H9 (cell line): ENCODE data around the gene NKD1. TPM values are rescaled to one million over a fixed set of nuclear protein-coding genes. Genes with fewer than 3 reads are reported as not detected.

Source experiments
- DNase-seq: peaks from one replicate; pipeline ENCODE4 v3.0.0-alpha.2; 2017
- H2AFZ ChIP-seq: one replicate; pipeline ENCODE4 v1.6.1; 2013; ENCODE audit warnings: mild to moderate bottlenecking, low read length, control low read depth, moderate library complexity
- H2AK5ac ChIP-seq: 2 replicates; pipeline ENCODE4 v1.6.1; 2013; ENCODE audit warnings: low read length, control low read depth, mixed read lengths; ENCODE audit not compliant: insufficient read length
- H2BK120ac ChIP-seq: one replicate; pipeline ENCODE4 v1.6.1; 2013; ENCODE audit warnings: low read depth, mild to moderate bottlenecking, low read length, control low read depth, inconsistent platforms; ENCODE audit not compliant: poor library complexity, severe bottlenecking
- H2BK12ac ChIP-seq: 2 replicates; pipeline ENCODE4 v1.6.1; 2013; ENCODE audit warnings: low read length, control low read depth, mixed read lengths, low read depth; ENCODE audit not compliant: insufficient read length
- H2BK15ac ChIP-seq: 2 replicates; pipeline ENCODE4 v1.6.1; 2013; ENCODE audit warnings: low read depth, low read length, control low read depth
- H2BK20ac ChIP-seq: one replicate; pipeline ENCODE4 v1.6.1; 2013; ENCODE audit warnings: low read depth, mild to moderate bottlenecking, low read length, control low read depth, inconsistent platforms; ENCODE audit not compliant: poor library complexity, severe bottlenecking
- H2BK5ac ChIP-seq: 2 replicates; pipeline ENCODE4 v1.6.1; 2013; ENCODE audit warnings: low read length, control low read depth, mixed read lengths; ENCODE audit not compliant: insufficient read length
- H3K14ac ChIP-seq: 2 replicates; pipeline ENCODE4 v1.6.1; 2013; ENCODE audit warnings: low read length, control low read depth; ENCODE audit not compliant: insufficient read depth
- H3K18ac ChIP-seq: 2 replicates; pipeline ENCODE4 v1.6.1; 2013; ENCODE audit warnings: low read depth, mild to moderate bottlenecking, mixed read lengths, low read length, control low read depth; ENCODE audit not compliant: insufficient read length
- H3K23ac ChIP-seq: 2 replicates; pipeline ENCODE4 v1.6.1; 2013; ENCODE audit warnings: low read length, control low read depth, mixed read lengths, low read depth; ENCODE audit not compliant: insufficient read length
- H3K23me2 ChIP-seq: 2 replicates; pipeline ENCODE4 v1.6.1; 2013; ENCODE audit warnings: low read depth, mild to moderate bottlenecking, mixed read lengths, low read length, control low read depth; ENCODE audit not compliant: insufficient read length, poor library complexity, severe bottlenecking
- H3K27ac ChIP-seq: 2 replicates; pipeline ENCODE4 v1.5.1; 2013; ENCODE audit warnings: low read length, control low read depth, mixed read lengths, low read depth; ENCODE audit not compliant: insufficient read length
- H3K27me3 ChIP-seq: 2 replicates; pipeline ENCODE4 v1.6.1; 2013; ENCODE audit warnings: low read length, control low read depth, inconsistent platforms; ENCODE audit not compliant: insufficient read depth
- H3K4ac ChIP-seq: 2 replicates; pipeline ENCODE4 v1.6.1; 2013; ENCODE audit warnings: low read depth, mild to moderate bottlenecking, control low read depth, inconsistent platforms, low read length, moderate library complexity
- H3K4me1 ChIP-seq: 2 replicates; pipeline ENCODE4 v1.6.1; 2013; ENCODE audit warnings: low read length, control low read depth, inconsistent platforms; ENCODE audit not compliant: insufficient read depth
- H3K4me2 ChIP-seq: 2 replicates; pipeline ENCODE4 v1.6.1; 2013; ENCODE audit warnings: low read length, control low read depth, mixed read lengths; ENCODE audit not compliant: insufficient read length, insufficient read depth
- H3K56ac ChIP-seq: 2 replicates; pipeline ENCODE4 v1.6.1; 2013; ENCODE audit warnings: low read depth, mild to moderate bottlenecking, mixed read lengths, low read length, control low read depth; ENCODE audit not compliant: insufficient read length
- H3K79me1 ChIP-seq: 2 replicates; pipeline ENCODE4 v1.6.1; 2013; ENCODE audit warnings: low read depth, mild to moderate bottlenecking, moderate library complexity, low read length, control low read depth, inconsistent platforms; ENCODE audit not compliant: insufficient read depth, poor library complexity, severe bottlenecking
- H3K79me2 ChIP-seq: 2 replicates; pipeline ENCODE4 v1.6.1; 2013; ENCODE audit warnings: low read length, control low read depth, inconsistent platforms; ENCODE audit not compliant: insufficient read depth
- H3K9ac ChIP-seq: 2 replicates; pipeline ENCODE4 v1.6.1; 2013; ENCODE audit warnings: low read length, control low read depth, mixed read lengths; ENCODE audit not compliant: insufficient read length; ENCODE audit errors: extremely low read depth
- H3K9me3 ChIP-seq: one replicate; pipeline ENCODE4 v1.6.1; 2013; ENCODE audit warnings: low read depth, low read length, inconsistent platforms; ENCODE audit not compliant: control insufficient read depth
- H3T11ph ChIP-seq: one replicate; pipeline ENCODE4 v1.6.1; 2013; ENCODE audit warnings: mild to moderate bottlenecking, low read length, control low read depth, inconsistent platforms
- H4K20me1 ChIP-seq: one replicate; pipeline ENCODE4 v1.6.1; 2013; ENCODE audit not compliant: control insufficient read depth, insufficient read length, insufficient read depth
- H4K5ac ChIP-seq: 2 replicates; pipeline ENCODE4 v1.6.1; 2013; ENCODE audit warnings: low read depth, mild to moderate bottlenecking, mixed read lengths, low read length, control low read depth; ENCODE audit not compliant: insufficient read length
- H4K8ac ChIP-seq: replicated peaks from 2 replicates; pipeline ENCODE4 v1.6.1; 2013; ENCODE audit warnings: low read length, control low read depth, mixed read lengths, low read depth; ENCODE audit not compliant: insufficient read length
- H4K91ac ChIP-seq: 2 replicates; pipeline ENCODE4 v1.6.1; 2013; ENCODE audit warnings: low read depth, mild to moderate bottlenecking, moderate library complexity, mixed read lengths, low read length, control low read depth; ENCODE audit not compliant: insufficient read length
- H3K27ac Mint-ChIP-seq, 3 experiments: 2 replicates in 2 of 3; 3 replicates in 1 of 3; pipeline ENCODE4 v1.8.0; 2020 to 2021; ENCODE audit warnings: mixed read lengths in 3 of 3, mild to moderate bottlenecking in 1 of 3, moderate library complexity in 1 of 3
- H3K27me3 Mint-ChIP-seq: 2 replicates; pipeline ENCODE4 v1.8.0; 2021; ENCODE audit warnings: low read depth, mild to moderate bottlenecking, moderate library complexity, mixed read lengths
- H3K36me3 Mint-ChIP-seq, 3 experiments: 2 replicates in 2 of 3; 3 replicates in 1 of 3; pipeline ENCODE4 v1.8.0; 2020 to 2021; ENCODE audit warnings: low read depth in 3 of 3, mixed read lengths in 3 of 3; ENCODE audit not compliant: insufficient read depth in 1 of 3
- H3K4me1 Mint-ChIP-seq, 2 experiments: 2 replicates each; pipeline ENCODE4 v1.8.0; 2020; ENCODE audit warnings: mixed read lengths in 2 of 2
- H3K4me3 Mint-ChIP-seq, 2 experiments: 2 replicates in 1 of 2; 3 replicates in 1 of 2; pipeline ENCODE4 v1.8.0; 2020 to 2021; ENCODE audit warnings: mild to moderate bottlenecking in 2 of 2, mixed read lengths in 2 of 2, moderate library complexity in 1 of 2
- H3K9me3 Mint-ChIP-seq, 2 experiments: 2 replicates in 1 of 2; 3 replicates in 1 of 2; pipeline ENCODE4 v1.8.0; 2020; ENCODE audit warnings: mild to moderate bottlenecking in 2 of 2, mixed read lengths in 2 of 2, moderate library complexity in 1 of 2
- CTCF ChIP-seq: fragments of 200-600 bp; sonication (generic); conservative IDR thresholded peaks from 3 replicates; pipeline ENCODE4 v1.8.0; 2021; ENCODE audit warnings: antibody characterized with exemption, mild to moderate bottlenecking
- WGBS: extraction: QIAGEN DNeasy Blood & Tissue Kit; methylation state at CpG from one replicate; pipeline ENCODE4 v1.1.7; 2013; ENCODE audit warnings: missing lambda C conversion rate, low lambda C conversion rate, mixed read lengths; ENCODE audit not compliant: insufficient read length; ENCODE audit errors: extremely low coverage; 5-methylcytosine and 5-hydroxymethylcytosine counted together
- total RNA-seq: library from RNA; stranded (reverse); gene quantifications from 2 replicates; pipeline ENCODE4 v1.2.1, GENCODE V29; 2021

NKD1 gene
- total RNA-seq, 1 experiment from 2014 or later, result 1.9 TPM

GRCh38 chr16:50669741-50670140 is 121.5 kb downstream of the NKD1 start:
- peaks cover 25 to 26% of the 10 kb centered on the region in 2 experiments for H3K9me3 Mint-ChIP-seq
- Histone ChIP-seq H4K8ac (no peak overlapping the region), H3K79me1 (no peaks in the 10 kb centered on the region), H3K4me1 (no peaks in the 10 kb centered on the region), H3K23ac (no peak overlapping the region), H4K5ac (no peak overlapping the region), H3K4ac (no peak overlapping the region), H3K4me2 (no peak overlapping the region), H3K56ac (no peak overlapping the region), H3K9ac (no peak overlapping the region), H2AK5ac (no peak overlapping the region), H3K23me2 (peaks cover 5% of the 10 kb centered on the region), H3K79me2 (no peaks in the 10 kb centered on the region), H4K20me1 (no peaks in the 10 kb centered on the region), H3K9me3 (peaks cover 10% of the 10 kb centered on the region), H3K27me3 (no peaks in the 10 kb centered on the region), H2AFZ (no peak overlapping the region), H2BK20ac (no peak overlapping the region), H3K18ac (no peak overlapping the region), H2BK5ac (no peak overlapping the region), H3K27ac (no peak overlapping the region), H3K14ac (no peak overlapping the region), H2BK120ac (no peak overlapping the region), H2BK15ac (no peak overlapping the region), H4K91ac (no peak overlapping the region), H2BK12ac (no peak overlapping the region), H3T11ph (no peak overlapping the region)
- H3K4me3 Mint-ChIP-seq, result no peak overlapping the region
- peaks cover 8% of the 10 kb centered on the region for H3K27me3 Mint-ChIP-seq
- H3K27ac Mint-ChIP-seq, result no peak overlapping the region
- peaks cover 8 to 17% (median 12%) of the 10 kb centered on the region in 3 experiments for H3K36me3 Mint-ChIP-seq
- TF ChIP-seq CTCF, result no peak
- DNase-seq, result no peak
- WGBS, result no CpG with 5 or more reads among the region's 4 CpGs
- H3K4me1 Mint-ChIP-seq, result peaks cover 7 to 18% of the 10 kb centered on the region in 2 experiments; a peak in 3 of 4 replicates
